HG02763 (cell line): ENCODE data around the gene TMEM94.
"Not testable (repeated sequence)": the region's sequence is repeated elsewhere in the genome, so short reads cannot be mapped to it uniquely, and the experiment has no call there.

Experiments used
- ATAC-seq: cut with Tn5 transposase; IDR thresholded peaks from one replicate; pipeline ENCODE4 v1.9.1; 2021; ENCODE audit warnings: mild to moderate bottlenecking, moderate library complexity; ENCODE audit not compliant: unreplicated experiment

The TMEM94 gene

DNA sequence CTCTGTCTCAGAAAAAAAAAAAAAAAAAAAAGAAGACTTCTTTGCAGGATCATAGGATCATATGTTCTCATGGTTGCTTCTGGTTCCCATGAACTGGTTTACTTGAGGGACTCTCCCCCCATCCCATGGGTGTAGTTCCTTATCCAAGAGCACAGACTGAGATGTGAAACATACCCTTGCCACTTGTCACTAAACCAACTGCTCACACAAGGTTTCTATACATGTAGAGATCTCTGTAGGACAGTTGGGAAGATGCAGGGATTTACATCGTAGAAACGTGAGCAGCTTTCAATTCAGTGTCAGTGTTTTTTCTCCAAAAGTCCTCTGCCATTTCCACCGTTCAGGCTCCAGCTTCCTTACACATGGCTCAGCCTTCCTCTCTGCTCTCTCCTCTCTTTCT, 11.1 kb upstream of the TMEM94 start:
- no peak for ATAC-seq

GRCh38 chr17:75445896-75446295, 10.5 kb upstream of the TMEM94 start:
- not testable (repeated sequence) for ATAC-seq

- ATAC-seq: no peak
Measured at GRCh38 chr17:75447951-75448856, 8.2 kb upstream of the TMEM94 start.

DNA sequence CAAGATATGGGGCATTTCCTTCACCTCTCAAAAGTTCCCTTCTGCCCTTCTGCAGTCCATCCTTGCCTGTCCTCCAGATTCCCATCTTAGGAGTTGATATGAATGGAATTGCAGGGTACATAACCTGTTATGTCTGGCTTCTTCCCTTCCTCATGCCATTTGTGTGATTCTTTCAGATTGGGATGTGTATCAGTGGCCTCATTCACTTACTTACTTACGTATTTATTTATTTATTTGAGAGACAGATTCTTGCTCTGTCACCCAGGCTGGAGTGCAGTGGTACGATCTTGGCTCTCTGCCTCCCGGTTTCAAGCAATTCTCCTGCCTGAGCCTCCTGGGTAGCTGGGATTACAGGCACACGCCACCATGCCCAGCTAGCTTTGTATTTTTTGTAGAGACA, 6.2 kb upstream of the TMEM94 start:
- no peak for ATAC-seq

DNA sequence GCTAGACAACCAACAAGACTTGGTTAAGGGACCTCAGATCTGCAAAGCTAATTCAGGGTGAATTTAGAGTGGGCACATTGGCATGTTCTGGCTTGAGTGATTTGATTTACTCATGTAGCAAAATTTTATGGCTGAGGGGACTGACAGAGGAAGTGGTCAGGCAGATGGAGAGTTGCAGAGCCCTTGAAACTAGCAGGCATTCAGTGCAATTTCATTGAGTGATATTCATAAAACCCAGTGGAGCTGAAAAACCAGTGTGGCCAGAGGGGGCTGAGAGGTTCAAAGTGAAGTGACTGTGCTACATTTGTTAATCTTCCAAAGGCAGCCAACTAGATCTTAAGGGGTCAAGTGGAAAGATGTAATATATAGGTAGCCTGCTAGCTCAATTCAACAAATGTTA, 2.2 kb upstream of the TMEM94 start:
- ATAC-seq: no peak

DNA sequence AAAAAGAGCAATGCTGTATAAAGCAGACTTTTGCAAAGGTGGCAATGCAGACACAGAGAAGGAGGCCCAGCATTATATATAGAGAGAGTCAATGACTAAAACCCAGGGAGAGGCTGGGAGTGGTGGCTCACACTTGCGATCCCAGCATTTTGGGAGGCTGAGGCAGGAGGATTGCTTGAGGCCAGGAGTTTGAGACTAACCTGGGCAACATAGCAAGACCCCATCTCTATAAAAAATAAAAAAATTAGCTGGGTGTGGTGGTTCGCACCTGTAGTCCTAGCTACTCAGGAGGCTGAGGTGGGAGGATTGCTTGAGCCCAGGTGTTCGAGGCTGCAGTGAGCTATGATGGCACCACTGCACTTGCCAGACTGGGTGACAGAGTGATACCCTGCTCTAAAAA, 1.8 kb upstream of the TMEM94 start:
- ATAC-seq: not testable (repeated sequence)

DNA sequence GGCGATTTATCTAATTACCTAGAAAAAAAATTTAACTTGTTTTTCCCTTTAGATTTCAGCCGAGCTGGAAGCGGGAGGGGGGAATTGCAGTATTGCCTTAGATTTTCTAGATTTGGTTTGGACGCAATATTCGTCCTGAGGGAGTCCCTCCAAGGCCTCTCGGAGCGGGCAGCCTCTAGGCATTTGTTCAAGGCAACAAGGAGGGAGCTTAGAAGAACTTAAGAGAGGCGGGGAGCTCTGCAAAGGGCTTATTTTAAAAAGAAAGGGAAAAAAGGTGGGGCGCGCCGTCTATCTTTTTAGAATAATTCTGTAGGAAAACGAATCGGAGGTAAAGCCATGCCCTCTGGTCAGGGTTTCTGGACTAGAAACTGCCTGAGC, 407 bp upstream of the TMEM94 start:
- ATAC-seq: peak; percentile 9

DNA sequence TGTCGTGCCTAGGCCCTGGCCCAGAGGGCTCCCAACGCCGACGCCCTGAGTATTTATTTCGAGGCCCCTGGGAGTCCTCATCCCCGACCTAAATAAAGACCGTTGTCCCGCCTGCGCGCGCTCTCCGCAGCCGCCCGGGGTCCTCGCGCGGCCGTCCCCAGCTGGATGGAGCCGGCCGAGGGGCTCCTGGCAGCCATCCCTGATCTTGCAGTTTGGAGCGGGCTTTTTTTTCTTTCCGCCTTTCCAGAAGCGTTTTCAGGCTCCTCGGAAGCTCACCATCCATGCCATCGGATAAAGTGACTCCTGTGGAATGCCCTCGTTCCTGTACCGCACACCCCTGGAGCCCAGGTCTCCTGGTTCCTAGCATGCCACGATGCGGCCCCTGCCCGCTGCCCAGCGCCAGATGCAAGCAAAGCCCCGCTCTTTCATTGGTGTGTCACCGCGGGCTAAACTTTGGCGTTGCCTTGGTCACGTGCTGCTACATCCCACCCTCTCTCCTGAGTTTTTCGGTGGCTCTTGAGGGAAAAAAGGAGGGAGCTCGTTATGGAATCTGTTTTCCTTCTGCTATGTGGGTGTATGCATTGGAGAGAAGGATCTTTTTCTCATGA, 716 bp downstream of the TMEM94 start:
- no peak for ATAC-seq

GRCh38 chr17:75459246-75459589, 2.8 kb downstream of the TMEM94 start:
- no peak for ATAC-seq

DNA sequence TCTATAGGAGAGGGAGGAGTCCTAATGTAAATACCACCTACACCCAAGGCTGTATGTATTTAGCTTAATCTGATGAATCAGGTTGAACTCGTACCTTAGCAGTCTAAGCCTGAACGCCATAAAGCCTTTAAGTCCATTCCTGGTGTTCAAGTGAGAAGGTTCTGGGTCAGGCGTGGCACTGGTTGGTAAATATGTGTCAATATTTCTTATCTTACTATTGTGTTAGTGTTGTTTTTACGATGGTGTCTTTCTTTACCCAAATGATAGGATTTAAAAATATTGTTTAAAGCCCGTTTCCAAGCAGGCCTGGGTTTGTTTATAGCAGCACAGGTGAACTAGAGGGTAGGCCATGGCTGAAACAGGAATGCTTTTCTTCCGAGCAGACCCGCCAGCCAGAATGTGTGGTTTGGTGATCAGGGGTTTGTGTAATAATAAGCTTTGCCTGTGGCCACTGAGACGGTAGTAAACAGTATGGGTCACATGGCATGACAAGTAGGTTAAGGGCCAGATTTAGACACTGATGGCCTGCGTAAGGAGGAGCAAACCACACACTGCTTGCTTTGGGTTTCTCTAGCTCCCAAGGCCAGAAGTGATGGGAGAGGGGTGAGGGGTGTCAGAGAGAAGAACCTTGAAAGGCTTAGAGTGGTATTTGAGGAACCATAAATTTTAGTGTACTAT, 3.3 kb downstream of the TMEM94 start:
- no peak for ATAC-seq

DNA sequence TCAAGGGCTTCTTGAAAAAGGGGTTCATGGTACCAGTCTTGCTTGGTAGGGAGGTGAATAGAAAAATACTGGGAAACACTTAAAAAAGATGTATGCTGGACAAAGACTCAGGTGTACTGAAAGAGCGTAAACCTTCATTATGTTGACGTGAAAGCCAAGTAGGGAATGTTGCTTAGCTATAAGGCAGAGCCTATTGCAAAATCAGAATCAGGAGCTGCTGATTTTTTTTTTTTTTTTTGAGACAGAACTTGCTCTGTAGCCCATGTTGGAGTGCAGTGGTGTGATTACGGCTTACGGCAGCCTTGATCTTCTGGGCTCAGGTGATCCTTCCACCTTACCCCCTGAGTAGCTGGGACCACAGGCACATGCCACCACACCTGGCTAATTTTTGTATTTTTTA, 3.9 kb downstream of the TMEM94 start:
- no peak for ATAC-seq

- ATAC-seq: no peak
Measured at GRCh38 chr17:75463603-75464002, 7.2 kb downstream of the TMEM94 start.

DNA sequence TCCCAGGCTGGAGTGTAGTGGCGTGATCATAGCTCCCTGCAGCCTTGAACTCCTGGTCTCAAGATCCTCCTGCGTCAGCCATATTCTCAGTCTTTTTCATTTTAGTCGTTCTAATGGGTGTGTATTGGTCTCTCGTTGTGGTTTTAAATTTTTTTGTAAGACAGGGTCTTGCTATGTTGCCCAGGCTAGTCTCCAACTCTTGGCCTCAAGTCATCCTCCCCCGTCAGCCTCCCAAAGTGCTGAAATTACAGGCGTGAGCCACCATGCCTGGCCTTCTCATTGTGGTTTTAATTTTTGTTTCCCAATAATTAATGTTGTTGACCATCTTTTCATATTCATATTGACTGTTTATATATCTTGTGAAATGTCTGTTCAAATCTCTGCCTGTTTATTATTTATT, 8.6 kb downstream of the TMEM94 start:
- no peak for ATAC-seq

DNA sequence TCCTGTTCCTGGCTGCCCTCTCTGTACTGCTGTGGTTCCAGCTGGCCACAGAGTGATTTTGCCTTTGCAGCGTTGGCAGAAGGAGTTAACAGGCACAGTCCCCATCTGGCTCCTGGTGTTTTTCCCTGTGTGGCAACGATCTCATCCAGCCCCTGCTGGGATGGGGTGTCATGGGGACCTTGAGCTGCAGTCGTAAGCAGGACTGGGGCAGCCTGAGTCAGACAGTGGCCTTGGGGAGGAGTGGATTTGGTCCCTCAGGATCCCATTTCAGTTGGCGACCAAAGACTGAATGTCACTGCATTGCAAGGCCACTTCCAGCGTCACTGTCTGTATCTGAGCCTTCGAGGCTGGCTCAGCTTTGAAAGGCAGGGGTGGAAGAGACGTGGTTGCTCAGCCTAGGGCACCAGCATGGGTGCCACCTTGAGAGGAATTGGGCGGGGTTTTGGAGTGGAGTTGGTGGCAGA, 11.9 kb downstream of the TMEM94 start:
- no peak for ATAC-seq

DNA sequence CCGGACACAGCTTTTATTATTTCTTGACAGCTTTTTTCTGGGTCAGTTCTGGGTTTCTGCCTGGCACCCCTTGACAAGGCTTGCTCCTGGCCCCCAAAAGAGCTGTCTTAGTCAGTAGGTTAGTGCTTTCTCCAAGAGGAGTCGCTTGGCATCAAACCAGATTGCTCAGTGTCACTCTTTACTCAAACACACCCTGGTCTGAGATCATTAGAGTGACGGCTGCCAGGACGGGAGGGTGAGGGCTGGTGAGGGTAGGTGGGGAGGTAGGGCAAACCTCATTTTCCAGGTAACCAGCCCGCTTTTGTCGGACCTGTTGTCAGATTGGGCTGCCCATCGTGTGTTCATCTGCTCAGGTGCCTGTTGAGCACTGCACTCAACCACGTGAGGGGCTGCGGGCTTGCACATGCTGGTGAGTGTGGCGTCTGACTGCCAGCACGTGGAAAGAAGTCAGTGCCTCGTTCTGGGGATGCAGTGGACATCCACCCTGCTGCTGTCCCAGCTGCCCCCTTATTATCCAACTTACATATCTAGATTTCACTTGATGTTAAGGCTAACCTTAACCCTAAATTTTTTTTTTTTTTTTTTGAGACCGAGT, 12.4 kb downstream of the TMEM94 start:
- no peak for ATAC-seq

DNA sequence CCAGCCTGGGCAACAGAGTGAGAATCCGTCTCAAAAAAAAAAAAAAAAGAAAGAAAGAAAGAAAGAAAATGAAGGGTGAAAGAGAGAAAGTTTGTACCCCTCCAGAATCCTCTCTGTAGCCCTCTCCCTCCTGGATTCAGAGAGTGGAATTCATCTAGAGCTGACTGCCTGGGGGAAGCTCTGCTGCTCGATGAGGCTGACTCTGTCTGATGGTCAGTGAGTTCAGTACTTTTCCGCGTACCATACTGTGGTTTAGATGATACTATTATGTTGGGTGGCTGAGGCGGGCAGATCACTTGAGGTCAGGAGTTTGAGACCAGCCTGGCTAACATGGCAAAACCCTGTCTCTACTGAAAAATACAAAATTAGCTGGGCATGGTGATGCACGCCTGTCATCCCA, 14.8 kb downstream of the TMEM94 start:
- ATAC-seq: no peak

DNA sequence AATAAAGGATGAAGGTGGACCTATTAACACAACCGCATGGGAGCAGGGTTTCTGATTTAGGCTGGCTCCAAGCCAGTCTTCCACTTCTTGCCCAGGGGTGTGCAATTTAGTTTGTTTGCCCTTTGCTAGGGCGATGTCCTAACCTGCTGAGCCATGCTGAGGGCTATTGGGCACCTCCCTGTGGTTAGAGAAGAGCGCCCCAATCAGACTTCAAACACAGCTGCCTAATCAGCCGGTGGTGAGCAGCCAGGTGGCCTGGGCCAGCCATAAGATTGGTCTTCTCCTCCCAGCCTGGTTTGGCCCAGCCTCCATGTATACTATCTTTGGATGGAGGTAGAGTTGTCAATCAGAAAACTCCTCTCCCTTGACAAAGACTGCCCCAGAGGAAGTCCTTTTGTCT, 15.7 kb downstream of the TMEM94 start:
- no peak for ATAC-seq

DNA sequence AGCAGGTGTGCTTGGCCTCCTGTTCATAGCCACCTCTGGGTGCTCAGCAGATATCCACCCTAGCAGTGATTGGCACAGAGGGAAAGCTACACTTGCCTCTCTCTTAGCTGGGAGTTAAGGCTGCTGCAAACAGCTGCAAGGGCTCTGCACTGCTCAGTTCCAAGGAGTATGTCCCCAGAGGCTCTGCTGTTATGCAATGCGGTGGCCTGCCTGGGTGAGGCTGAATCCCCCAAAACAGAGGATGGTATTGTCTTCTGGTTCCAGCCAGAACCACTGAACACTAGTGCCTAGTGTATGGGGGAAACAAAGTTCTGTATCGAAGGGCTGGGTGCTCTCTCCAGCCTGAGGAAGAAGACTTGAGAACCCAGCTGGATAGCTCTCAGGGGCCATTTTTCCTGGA, 16.8 kb downstream of the TMEM94 start:
- ATAC-seq: no peak

DNA sequence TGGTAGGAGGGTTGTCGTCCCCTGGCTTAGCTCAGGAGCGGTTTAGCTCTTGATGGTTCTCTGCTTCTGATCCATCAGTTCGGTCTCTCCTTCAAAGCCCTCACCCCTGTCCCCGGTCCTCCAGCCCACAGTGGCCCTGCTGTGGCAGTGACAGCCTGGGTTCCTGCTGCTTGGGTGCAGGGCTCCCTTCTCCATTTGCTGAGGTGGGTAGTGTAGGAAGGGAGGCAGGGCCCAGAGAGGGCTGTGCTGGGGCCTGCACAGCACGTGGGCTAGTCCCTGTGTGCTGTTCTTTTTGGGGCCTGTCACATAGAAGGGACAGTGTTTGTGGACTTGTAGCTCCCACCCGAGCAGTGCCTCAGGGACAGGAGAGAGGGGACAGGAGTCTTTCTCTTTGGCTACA, 18.3 kb downstream of the TMEM94 start:
- ATAC-seq: no peak

GRCh38 chr17:75475144-75475835, 18.9 kb downstream of the TMEM94 start:
- no peak for ATAC-seq

- no peak for ATAC-seq
Measured at GRCh38 chr17:75475851-75476250, 19.4 kb downstream of the TMEM94 start.
